ENCODE data around the gene MBNL2. TPM values are rescaled to one million over a fixed set of nuclear protein-coding genes. Genes with fewer than 3 reads are reported as not detected.

MBNL2 gene
- total and polyA plus RNA-seq, 2 of the 13 experiments (the other 11 are each of a cell fraction or from before 2014, with no cell fraction given): 30.8 to 59.0 TPM

- CTCF ChIA-PET (ENCODE audit: low intra/inter-chr PET ratio, low total read pairs): no interaction called here
- H3K4me2 ChIP-seq (ENCODE audit: low read depth, low read length): no peak overlapping the region
- no TSS peak for BruUV-seq (replicated peaks)
- DNase-seq (ENCODE audit: low spot score) (no peak), FAIRE-seq (no peak), ATAC-seq (no peak)
- H3K27ac ChIP-seq (ENCODE audit: extremely low read length, insufficient read depth, low read length): no peak overlapping the region
- no peaks in the 10 kb centered on the region for H3K9me3 ChIP-seq (ENCODE audit: low read length)
- 41% methylated on average over 8 of the region's 8 CpGs for WGBS (ENCODE audit: low lambda C conversion rate)
- H3K27me3 ChIP-seq (ENCODE audit: control insufficient read depth in 1 of 2, insufficient read depth in 2 of 2, low read length in 2 of 2): peaks cover 0 to 8% of the 10 kb centered on the region in 2 experiments; a peak in 1 of 5 replicates
- no peaks in the 10 kb centered on the region for H3K79me2 ChIP-seq (ENCODE audit: insufficient read depth, low read length)
- peaks cover 14% of the 10 kb centered on the region for H3K4me1 ChIP-seq (ENCODE audit: insufficient read depth, low read length)
- H2AFZ ChIP-seq (ENCODE audit: low read length): no peak overlapping the region
- intact Hi-C loops (cut with micrococcal nuclease; ENCODE audit: unreplicated experiment): no loop called here
- no peaks in the 10 kb centered on the region for H4K20me1 ChIP-seq (ENCODE audit: insufficient read depth, low read length)
- POLR2A ChIA-PET: interaction anchor here (2.7 kb wide), 1 partner anchor 10 kb away, joined by 6 read pairs; no protein-coding TSS in a partner anchor
- no peak overlapping the region for H3K4me3 ChIP-seq (replicated peaks in 1 of 3; ENCODE audit: insufficient read depth in 1 of 3, low read depth in 2 of 3, low read length in 3 of 3)
- H3K36me3 ChIP-seq (replicated peaks in 1 of 2; ENCODE audit: control insufficient read depth in 1 of 2, insufficient read depth in 2 of 2, low read length in 2 of 2): no peaks in the 10 kb centered on the region
- in situ Hi-C loops (cut with HindIII; ENCODE audit: extremely low pct_ligation_motif_present, low pct_unique_long_range_greater_than_20kb): no loop called here
- no peak overlapping the region for H3K9ac ChIP-seq (ENCODE audit: insufficient read depth, low read depth, low read length)
- TF ChIP-seq MAF1 (CRISPR knock-in tag; IDR thresholded peaks at IDR 0.05; ENCODE audit: borderline replicate concordance) (no peak), ZMAT3 (CRISPR knock-in tag; conservative IDR thresholded peaks at IDR 0.05) (no peak), NFKBIZ (CRISPR knock-in tag; IDR thresholded peaks at IDR 0.05) (no peak), SRF (IDR thresholded peaks at IDR 0.05; ENCODE audit: low read depth, low read length) (no peak), ZFP36L1 (CRISPR knock-in tag; IDR thresholded peaks at IDR 0.05) (no peak), ETV6 (CRISPR knock-in tag; conservative IDR thresholded peaks at IDR 0.05) (no peak), ZNF598 (CRISPR knock-in tag; IDR thresholded peaks at IDR 0.05; ENCODE audit: borderline replicate concordance) (no peak), ZBTB37 (CRISPR knock-in tag; IDR thresholded peaks at IDR 0.05) (no peak), CSRNP1 (CRISPR knock-in tag; IDR thresholded peaks at IDR 0.05) (no peak), ZSCAN12 (CRISPR knock-in tag; IDR thresholded peaks at IDR 0.05) (no peak), ZNF207 (IDR thresholded peaks at IDR 0.05; ENCODE audit: borderline replicate concordance) (no peak), NR2F6 (IDR thresholded peaks at IDR 0.05) (no peak), NR2F6 (CRISPR knock-in tag; IDR thresholded peaks at IDR 0.05) (no peak), ZBTB33 (CRISPR knock-in tag; IDR thresholded peaks at IDR 0.05) (no peak)
Observed at GRCh38 chr13:97423300-97424045, 201.3 kb downstream of the MBNL2 start.
